ENCODE measurements around the gene PLEKHM1.
"Not testable (repeated sequence)": the region's sequence is repeated elsewhere in the genome, so short reads cannot be mapped to it uniquely, and the experiment has no call there.

The PLEKHM1 gene

GRCh38 chr17:45461524-45462327 is 28.8 kb downstream of the PLEKHM1 start:
- DNase-seq (ENCODE audit: low spot score): peak; percentile 47

GRCh38 chr17:45460422-45460821 is 30.1 kb downstream of the PLEKHM1 start:
- not testable (repeated sequence) for DNase-seq (ENCODE audit: low spot score)

DNA sequence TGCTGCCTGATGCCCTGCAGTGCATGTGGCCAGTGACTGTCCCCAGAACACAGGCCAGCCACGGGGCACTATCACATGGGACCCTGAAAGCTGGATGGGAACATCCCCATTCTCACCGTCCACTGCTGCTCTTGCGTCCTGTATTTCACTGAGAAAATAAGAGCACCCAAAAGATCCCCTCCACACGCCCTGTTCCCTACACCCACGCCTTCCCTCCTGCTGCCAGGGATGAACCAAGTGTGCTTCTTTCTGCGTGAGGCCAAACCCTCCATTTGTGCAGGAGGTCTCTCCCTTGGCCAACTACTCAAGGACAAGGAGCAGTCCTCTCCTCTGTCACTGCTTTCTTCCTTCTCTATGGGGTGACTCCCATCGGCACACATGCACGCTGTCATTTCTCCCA is 36.2 kb downstream of the PLEKHM1 start:
- DNase-seq (ENCODE audit: low spot score): not testable (repeated sequence)

DNA sequence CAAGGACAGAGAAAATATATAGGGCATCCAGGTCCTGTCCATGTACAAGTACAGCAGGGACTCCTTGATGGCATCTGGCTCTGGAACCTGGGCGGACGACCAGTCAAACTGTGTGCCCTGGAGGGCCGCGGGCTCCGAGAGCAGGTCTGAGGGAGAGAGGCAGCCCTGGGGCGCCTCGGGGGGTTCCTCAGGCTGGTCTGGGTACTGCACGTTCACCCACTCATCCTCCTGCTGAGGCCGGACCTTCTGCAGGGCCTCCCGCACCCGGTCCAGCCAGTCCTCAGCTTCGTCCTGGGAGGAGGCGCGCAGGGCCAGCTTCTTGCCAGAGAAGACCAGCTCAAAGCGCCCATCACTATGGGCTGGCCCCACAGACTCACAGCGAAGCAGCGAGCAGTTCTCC is 36.8 kb downstream of the PLEKHM1 start:
- DNase-seq (ENCODE audit: low spot score): not testable (repeated sequence)

GRCh38 chr17:45453225-45453534 is 37.3 kb downstream of the PLEKHM1 start:
- not testable (repeated sequence) for DNase-seq (ENCODE audit: low spot score)

DNA sequence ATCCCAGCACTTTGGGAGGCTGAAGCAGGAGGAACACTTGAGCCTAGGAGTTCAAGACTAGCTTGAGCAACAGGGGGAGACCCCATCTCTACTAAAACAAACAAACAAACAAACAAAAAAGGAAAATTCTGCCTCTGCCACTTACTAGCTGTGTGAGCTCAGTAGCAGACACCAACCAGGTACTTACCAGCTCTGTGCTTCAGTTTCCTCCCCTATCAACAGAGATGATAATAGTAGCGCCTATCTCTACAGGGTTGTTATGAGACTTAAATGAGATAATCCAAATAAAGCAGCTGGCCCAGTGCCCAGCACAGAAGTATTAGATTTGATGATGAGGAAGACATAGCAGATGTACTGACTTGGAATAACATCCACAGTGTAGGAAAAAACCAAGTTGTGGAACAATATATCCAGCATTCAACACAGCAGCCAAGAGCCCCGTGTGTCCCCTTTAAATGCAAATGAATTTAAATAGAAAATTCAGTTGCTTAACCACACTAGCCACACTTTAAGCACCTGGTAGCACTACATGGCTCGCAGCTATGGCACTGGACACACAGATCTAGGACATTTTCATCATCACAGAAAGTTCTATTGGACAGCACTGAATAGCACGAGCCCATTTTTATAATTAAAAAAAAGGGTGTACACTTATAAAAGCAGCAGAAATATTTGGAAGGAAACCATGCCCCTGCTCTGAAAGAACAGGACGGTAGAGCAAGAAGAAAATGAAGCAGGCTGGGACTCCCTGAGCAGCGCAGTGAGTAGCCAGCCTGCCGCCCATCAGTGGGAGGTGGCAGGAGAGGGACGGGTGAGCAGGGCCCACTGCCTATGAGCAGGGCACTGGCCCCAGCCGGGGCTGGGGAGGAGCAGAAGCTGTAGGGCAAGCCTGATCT is 37.9 kb downstream of the PLEKHM1 start:
- not testable (repeated sequence) for DNase-seq (ENCODE audit: low spot score)

DNA sequence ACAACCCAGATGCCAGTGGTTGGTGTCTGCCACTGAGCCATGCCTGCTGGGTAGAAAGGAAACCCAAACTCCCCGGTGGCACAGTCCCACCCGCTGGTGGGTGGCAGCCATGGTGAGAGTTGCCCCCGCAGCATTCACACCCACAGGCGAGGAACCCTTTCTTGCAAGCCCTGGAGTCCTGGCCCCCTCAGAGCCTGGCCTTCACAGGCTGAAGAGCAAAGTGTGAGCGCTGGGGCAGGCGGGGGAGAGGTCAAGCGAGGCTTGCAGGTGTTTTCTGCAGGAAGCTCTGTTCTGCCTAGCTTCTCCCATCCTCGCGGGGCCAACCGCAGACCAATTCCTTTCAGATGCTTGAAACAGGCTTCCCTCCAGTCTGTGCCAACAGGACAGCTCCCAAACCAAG is 38.9 kb downstream of the PLEKHM1 start:
- DNase-seq (ENCODE audit: low spot score): not testable (repeated sequence)

- no peak for DNase-seq (ENCODE audit: low spot score)
Measured at GRCh38 chr17:45451131-45451530, 39.4 kb downstream of the PLEKHM1 start.

GRCh38 chr17:45449708-45450329 is 40.7 kb downstream of the PLEKHM1 start:
- DNase-seq (ENCODE audit: low spot score): not testable (repeated sequence)

DNA sequence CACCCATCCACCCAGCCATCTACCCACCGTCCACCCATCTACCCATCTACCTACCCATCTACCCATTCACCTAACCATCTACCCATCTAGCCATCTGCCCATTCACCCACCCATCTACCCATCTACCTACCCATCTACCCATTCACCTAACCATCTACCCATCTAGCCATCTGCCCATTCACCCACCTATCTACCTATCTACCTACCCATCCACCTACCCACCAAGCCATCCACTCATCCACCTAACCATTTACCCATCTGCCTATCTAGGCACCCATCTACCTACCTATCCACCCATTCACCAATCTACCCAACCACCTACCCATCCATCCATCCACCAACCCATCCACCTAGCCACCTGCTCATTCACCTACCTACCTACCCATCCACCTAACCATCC is 41.3 kb downstream of the PLEKHM1 start:
- not testable (repeated sequence) for DNase-seq (ENCODE audit: low spot score)

- DNase-seq (ENCODE audit: low spot score): not testable (repeated sequence)
Measured at GRCh38 chr17:45448483-45448882, 42.0 kb downstream of the PLEKHM1 start.

GRCh38 chr17:45448066-45448465 is 42.5 kb downstream of the PLEKHM1 start:
- DNase-seq (ENCODE audit: low spot score): not testable (repeated sequence)

GRCh38 chr17:45447650-45448049 is 42.9 kb downstream of the PLEKHM1 start:
- not testable (repeated sequence) for DNase-seq (ENCODE audit: low spot score)

- peak; percentile 30 for DNase-seq (ENCODE audit: low spot score)
Measured at GRCh38 chr17:45446872-45447625, 43.5 kb downstream of the PLEKHM1 start.

DNA sequence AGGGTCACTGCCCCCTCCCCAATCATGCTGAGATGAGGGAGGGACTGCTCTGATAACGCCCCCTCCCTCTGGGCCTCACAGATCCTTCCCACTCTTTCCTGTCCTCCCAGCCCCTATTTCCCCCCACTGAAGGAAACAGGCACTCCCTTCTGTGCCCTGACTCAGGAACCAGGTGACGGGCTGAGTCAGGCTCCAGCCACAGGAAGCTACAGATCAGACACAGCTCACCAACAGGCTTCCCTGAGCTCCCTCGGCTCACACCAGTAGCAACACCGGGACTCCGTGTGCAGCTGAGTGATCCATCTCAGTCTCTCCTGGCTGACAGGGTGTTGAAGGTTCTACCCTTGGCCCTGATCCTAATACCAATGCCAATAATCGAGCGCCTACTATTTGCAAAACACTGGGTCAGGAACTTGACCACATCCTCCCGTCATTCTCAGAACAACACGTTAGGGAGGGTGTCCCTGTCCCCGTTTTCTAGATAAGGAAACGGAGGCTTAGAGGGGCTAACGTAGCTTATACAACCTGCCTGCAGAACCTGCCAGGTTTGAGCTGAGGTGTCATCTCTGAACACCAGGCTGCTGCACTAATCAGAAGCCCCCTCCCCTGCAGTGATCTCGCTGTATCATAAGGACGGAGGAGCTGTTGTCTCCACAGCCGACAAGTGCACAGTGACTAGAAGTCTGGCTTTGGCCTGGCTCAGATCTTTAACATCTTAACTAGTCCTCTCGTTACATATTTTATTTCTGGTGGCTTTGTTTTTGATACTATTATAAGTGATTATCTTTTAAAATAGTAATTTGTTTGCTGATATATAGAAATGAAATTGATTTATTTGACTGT is 44.4 kb downstream of the PLEKHM1 start:
- DNase-seq (ENCODE audit: low spot score): peak; percentile 56

GRCh38 chr17:45444856-45445820 is 45.4 kb downstream of the PLEKHM1 start:
- not testable (repeated sequence) for DNase-seq (ENCODE audit: low spot score)

- not testable (repeated sequence) for DNase-seq (ENCODE audit: low spot score)
Measured at GRCh38 chr17:45444301-45444700, 46.2 kb downstream of the PLEKHM1 start.

DNA sequence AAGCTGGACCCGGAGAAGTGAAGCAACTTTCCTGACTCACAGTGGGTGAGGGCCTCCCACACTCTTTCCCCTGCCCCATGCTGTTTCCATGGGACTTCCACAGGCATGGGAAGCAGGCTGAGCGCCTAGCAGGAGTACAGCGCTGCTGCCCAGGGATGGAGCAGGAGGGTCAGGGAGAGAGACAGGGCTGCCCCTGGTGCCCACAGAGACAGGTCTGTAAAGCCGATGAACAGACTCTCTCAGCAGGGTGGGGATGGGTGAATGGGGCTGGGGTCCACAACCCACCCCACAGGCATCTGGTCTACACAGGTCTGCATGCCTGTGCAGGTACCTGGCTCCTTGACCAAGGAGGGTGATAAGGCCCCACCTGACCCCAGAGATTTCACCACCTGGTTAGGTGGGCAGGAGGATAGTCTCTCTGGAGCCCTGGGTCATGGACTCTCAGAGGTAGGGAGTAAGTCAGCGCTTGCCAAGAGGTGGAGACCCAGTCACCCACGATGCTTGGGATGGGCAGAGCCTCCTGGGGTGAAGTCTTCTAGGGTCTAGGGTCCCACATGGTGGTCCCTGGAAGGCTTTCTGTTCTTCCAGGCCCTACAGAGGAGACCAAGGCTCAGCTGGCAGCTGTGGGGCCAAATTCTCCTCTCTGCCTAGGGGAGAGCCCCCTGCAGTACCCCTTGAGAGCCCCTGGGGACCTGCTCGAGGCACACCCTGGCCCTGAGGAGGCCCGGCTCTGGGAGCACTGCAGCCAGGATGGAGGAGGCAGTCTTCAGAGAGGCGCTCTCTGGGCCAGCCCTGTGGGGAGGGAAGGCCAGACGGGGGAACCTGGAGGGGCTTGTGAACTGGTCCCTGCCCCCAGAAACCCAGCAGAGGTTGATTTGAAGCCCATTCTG is 46.9 kb downstream of the PLEKHM1 start:
- DNase-seq (ENCODE audit: low spot score): not testable (repeated sequence)

All from AG20443 (cell line).